Measurements from ENCODE around the gene RSPO4.
"Not testable (repeated sequence)": the region's sequence is repeated elsewhere in the genome, so short reads cannot be mapped to it uniquely, and the experiment has no call there.

RSPO4 gene

DNA sequence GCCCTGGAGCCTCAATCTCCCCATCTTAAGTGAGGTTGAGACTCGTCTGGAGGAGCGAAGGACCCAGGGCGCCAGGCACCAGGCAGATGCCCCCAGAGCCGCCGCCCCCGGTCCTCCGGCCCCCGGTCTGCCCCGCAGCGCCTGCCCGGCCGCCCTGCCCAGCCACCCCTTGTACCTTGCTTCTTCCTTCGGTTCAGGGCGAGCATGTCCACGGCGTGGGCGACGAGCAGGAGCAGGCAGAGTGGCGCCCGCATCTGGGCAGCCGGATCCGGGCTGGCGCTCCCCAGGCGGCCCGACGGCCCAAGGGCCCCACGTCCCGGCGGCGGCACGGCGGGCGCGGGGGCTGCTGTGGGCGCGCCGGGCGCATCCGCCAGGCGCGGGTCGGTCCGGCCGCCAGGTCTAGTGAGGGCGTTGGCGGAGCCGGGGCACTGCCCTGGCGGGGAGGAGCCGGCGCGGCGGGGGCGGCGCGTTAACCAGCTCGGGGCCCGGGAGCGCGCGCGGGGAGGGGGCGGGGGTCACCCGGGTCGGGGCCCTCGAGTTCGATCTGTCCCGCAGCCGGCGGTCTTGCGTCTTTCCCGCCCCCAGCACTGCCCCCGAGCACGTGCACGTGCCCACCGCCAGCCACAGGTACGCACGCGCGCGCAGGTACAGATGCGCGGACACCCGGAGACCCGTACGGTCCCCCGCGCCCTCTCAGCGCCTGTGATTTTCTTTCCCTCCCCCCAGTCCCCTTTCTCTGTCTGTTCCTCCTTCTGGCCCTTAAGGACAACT is at the start of gene RSPO4:
RSPO4 (minus strand) TSS at position 401 of the 771 bp plus-strand sequence; CDS start at position 254, 147 bp downstream.
- no peak for DNase-seq (ENCODE audit: low read depth)

DNA sequence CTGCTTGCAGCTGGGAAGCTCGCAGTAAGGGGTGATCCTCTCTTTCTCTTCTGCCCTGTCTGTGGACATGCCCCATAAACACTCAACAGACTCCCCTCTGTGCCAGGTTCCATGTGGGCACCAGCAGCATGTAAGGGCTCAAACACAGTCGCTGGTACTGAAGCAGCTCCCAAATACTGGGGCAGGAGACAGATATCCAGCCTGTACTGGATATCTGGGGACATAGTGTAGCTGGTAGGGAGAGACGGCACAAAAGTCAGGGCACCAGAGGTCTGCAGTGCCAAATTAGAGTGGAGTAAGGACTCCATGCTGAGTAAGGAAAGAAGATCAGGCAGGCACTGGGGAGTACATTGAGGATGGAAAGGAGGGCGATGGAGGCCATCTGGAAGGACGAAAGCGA is 48.3 kb upstream of the RSPO4 start:
- no peak for DNase-seq (ENCODE audit: low read depth)

DNA sequence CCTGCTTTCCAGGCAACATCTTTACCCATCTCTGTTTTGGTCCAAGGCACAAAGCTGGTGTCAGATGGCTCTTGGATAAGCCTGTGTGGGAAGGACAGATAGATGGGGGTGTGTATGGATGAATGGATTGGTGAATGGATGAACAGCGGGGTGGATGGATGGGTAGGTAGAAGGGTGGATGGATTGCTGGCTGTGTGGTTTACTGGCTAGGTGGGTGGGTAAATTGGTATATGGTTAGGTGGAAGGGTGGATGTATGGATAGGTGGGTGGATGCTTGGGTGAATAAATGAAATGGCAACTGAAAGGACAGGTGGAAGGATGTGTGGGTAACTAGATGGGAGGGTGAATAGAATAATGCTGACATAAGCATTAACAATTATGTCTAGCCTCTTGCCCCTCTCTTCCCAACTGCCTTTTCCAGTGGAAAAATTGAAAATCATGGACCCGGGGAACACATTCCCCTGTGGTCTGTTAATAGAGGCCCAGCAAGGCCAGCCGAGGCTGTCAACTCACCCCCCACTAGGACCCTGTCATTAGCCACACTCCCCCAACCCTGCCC is 43.8 kb upstream of the RSPO4 start:
- no peak for DNase-seq (ENCODE audit: low read depth)

DNA sequence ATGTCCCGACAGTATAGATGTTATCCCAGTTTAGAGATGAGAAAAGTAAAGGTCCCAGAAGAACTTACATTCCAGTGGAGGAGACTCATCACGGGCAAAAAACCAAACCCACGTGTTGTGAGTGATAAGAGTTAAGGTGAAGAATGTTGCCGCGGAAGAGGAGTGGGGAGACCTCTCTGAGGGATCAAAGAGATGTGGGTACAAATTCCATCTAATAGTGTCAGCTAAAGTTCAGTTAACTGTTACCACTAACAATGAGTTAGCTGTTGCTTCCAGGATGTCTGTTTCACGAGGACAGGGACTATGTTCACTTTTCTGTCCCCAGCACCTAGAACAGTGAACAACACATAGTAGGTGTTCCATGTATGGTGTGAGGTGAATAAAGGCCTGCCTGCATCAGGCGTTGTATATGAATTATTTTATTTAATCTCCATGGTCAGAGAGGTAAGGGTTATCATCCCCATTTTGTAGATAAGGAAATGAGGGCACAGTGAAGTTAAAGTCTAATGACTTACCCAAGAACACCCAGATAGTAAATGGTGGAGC is 39.8 kb upstream of the RSPO4 start:
- DNase-seq (ENCODE audit: low read depth) = no peak

DNA sequence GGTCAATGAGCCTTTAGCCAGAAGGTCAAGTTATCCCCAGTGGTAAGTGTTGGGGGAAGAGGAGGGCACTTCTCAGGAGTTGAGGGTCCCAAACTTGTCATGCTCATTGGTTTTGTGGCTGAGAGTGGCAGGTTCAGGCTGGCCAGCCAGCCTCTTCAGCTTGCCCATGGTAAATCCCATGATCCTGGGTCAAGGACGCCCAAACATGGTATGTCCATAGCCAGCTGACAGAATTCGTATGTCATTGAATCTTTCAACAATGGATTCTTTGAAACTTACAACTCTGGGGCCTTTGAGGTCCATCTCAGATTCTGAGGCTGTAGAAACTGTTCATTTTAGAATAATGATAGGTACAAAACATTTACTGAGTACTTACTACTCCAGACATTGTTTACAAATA is 36.1 kb upstream of the RSPO4 start:
- no peak for DNase-seq (ENCODE audit: low read depth)

DNA sequence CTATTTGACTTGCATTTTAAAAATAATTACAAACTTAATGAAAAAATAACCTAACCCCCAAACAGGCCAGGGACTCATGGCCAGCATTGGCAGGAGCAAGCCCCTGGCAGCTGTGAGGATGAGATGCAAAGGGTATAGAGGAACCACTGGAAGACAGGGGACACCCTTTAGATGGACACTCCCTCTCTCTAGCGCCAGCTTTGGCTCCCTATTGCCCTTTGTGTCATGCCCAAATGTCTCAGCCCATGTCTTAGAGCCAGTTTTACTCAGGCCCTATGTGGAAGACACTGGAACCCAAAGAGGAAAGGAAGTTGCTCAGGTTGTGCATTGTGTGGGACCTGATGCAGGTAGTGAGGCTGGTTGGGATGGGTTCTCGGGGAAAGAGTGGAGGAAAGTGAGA is 34.9 kb upstream of the RSPO4 start:
- no peak for DNase-seq (ENCODE audit: low read depth)

DNA sequence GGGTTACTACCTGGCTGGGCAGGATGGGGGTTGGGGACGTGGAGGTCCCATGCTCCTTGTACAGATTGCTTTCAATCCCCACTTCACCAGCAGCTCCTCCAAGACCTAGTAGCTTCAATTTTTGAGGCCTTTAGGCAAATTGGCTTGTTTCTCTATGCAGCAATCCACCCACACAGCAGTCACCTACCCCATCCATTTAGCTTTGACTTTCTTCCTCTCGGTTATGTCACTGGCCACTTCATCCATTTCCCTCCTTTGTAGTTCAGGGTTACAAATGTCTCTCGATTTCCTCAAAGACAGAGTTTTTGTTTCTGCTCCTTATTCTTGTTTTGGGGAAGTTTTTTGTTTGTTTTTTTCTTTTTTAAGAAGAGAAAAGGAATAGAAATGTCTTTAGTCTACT is 33.4 kb upstream of the RSPO4 start:
- no peak for DNase-seq (ENCODE audit: low read depth)

DNA sequence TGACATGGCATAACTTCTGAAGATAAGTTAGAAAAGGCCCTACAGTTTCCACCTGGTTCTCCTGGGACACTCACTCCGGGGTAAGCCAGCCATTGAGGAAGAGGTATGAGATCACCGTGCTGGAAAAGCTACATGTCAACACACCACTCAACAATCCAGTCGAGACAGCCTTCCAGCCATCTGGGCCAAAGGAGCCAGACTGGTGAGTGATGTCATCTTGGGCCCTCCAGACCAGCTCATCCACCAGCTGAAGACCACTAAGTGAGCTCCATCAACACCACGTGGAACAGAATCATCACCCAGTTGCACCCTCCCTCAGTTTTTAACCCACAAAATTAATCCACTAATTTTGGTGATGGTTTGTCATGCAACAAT is 32.3 kb upstream of the RSPO4 start:
- no peak for DNase-seq (ENCODE audit: low read depth)

DNA sequence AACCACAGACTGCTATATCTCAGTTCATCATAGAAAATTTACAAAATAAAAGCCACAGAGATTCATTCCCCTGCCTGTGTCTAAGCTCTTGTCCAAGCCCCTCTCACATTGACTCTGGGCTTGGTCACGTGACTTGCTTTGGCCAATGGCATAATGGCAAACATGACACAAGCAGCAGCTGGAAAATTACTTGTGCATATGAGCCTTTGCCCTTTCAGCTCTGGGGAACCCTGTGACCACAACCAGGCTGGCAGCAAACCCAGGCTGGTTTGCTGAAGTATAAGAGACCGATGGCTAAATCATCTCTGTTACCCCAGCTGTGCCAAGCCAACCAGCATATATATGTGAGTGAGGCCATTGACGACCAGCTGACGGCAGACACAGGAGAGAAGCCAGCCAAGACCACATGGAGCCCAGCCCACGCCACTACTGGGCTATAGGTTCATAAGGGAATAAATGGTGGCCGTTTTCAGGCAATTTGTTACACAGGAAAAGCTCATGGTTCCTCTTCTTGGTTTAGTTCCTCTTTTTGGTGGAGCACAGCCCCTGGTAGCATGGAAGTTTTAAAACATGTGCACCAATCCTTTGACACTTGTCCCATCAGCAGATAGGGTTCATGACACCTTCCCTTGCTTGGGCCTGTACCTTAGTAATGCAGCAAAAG is 31.8 kb upstream of the RSPO4 start:
- DNase-seq (ENCODE audit: low read depth) = no peak

DNA sequence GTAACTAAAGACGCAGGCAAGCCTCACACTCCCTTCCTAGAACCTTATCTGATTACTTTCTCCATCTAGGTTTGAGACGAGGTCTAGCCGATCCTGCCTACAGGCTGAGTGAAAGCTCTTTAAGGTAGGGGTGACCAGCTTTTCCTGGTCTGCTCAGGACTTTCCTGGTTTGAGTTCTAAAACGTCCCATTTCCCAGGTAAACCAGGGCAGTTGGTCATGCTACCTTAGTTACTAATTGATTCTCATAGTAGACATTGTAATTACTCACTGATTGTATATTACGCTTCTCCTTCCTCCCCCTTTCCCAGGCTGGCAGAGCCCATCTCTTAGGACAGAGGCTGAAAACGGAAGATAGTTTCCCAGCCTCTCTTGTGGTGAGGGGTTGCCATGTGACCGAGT is 27.9 kb upstream of the RSPO4 start:
- no peak for DNase-seq (ENCODE audit: low read depth)

DNA sequence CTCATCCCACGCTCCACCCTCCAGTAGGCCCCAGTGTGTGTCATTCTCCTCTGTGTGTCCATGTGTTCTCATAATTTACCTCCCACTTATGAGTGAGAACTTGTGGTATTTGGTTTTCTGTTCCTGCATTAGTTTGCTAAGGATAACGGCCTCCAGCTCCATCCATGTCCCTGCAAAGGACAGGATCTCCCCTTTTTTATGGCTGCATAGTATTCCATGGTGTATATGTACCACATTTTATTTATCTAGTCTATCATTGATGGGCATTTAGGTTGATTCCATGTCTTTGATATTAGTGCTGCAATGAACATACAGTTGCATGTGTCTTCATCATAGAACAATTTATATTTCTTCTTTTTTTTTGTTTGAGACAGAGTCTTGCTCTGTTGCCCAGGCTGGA is 24.1 kb upstream of the RSPO4 start:
- DNase-seq (ENCODE audit: low read depth) = not testable (repeated sequence)

DNA sequence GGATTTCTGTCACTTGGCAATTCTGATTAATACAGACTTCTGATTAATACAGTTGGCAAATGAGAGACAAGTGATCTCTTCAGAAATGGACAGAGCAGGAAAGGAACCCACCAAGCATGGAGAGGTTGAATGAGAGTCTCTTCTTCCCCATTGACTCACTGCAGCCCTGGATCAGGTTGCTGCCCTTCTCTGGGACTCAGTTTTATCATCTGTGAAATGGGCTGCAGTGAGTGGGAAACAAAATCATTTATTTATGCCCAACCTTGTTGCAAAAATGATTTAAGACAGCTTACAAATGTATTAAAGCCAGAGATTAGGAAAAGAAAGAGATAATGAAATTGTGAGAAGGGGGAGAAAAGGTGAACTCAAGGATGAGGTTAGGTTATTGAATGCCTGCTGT is 20.8 kb upstream of the RSPO4 start:
- DNase-seq (ENCODE audit: low read depth) = no peak

DNA sequence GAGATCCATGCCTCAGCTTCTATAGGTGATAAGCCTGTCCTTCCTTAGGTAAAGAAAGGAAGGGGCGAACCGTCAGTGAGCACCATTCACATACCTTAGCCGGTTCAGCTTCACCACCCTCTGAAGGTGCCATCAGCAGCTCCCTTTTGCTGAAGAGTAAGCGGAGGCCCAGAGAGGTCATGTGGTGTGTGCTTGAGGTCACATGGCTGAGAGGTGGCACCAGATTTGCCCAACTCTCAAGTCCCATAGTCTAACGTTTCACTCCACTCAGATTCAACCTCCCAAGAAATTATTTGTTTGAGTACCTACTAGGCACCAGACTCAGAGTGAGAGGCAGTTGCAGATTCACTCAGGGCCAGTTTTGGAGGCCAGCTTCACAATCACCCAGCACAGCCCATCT is 18.5 kb upstream of the RSPO4 start:
- DNase-seq (ENCODE audit: low read depth) = no peak

DNA sequence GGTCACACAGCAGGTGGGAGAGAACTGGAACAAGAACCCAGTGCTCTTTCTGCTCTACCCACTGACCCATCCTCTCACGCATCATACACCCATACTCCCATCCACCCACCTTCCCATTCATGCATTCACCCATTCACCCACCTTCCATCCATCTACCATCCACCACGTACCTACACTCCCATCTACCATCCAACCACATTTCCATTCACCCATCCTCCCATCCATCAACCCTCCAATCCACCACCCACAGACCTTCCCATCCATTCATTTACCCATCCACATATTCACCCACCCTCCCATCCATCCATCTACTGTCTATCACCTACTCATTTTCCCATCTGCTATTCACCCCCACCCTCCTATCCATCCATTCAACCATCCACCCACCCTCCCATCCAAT is 17.2 kb upstream of the RSPO4 start:
- DNase-seq (ENCODE audit: low read depth) = no peak

DNA sequence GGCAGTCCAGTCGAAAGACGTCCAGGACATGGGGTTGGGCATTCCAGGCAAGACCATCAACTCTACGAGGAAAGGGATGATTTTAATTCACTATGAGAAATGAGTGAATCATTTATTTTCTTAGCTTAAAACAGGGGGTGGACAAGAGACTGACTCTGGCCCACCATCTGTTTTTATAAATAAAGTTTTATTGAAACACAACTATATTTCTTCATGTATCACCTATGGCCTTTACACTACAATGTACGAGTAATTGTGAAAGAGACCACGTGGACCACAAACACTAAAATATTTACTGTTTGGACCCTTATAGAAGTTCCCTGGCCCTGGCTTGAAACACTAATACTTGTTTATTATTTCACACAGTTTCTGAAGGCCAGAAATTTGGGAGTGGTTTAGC is 15.6 kb upstream of the RSPO4 start:
- DNase-seq (ENCODE audit: low read depth) = no peak

DNA sequence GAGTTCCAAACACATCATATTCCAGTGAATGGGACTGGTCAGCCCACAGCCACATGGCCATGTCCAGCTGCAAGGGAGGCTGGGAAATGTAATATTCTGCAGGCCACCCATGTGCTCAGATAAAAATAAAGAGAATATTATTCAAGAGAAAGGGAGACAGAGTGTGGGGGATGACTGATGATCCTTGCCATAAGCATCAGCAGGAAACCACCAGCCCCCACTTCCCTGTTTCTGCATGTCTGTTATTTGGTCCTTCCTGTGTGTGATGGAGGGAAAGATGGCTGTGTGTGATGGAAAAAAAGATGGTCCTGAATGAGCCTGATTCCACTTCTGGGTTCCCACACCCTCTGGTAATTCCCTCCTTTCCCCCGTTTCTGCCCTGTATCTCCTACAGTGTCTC is 13.1 kb upstream of the RSPO4 start:
- DNase-seq (ENCODE audit: low read depth) = no peak

DNA sequence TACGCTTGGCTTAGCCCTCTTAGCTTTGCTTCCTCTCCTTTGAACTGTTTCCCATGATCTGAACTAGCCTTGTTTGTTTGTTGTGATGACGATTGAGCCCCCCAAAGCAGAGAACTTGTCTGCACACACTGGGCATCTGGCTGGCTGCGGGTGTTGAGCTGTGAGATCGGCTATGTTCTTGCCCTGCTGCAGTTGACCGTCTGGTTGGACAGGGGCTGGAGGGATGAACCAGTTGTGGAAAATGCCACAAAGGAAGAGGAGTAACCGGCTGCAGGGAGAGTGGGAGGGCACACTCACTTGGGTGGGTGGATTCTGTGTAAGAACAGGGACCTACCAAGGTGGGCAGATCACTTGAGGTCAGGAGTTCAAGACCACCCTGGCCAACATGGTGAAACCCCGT is 12.4 kb upstream of the RSPO4 start:
- DNase-seq (ENCODE audit: low read depth) = no peak

DNA sequence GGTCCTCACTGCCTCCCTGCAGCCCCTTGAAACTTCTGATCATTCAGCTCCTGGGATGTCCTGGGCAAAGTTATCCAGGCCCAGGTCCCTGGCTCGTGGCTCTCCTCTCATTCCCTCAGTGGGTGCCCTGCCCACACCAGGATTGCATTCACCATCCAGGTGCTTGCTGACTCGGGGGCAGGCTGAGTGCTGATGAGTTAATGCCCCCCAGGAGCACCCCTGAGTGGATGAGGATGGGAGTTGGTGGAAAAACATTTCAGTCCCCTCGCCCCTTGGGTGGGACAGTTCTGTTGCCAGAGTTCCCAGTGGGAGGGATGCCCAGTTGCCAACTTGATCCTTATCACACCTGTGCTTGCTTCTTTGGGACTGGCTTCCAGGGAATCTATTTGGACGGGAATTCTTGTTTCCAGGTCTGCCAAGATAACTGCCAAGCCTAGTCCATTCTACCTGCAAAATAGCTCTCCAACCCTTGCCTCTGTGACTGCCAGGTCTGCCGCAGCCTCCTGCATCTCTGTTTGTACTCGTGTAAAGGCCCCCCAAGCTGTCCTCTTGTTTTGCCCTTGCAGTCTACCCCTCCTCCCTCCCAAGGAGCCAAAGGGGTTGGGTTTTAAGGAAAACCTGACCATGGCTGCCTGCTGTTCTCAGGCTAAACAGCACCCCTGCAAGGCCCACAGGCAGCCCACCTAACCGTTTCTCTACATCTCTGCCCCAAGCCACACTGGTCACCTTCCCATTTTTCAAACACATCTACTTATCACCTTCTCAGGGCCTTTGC is 11.6 kb upstream of the RSPO4 start:
- no peak for DNase-seq (ENCODE audit: low read depth)

DNA sequence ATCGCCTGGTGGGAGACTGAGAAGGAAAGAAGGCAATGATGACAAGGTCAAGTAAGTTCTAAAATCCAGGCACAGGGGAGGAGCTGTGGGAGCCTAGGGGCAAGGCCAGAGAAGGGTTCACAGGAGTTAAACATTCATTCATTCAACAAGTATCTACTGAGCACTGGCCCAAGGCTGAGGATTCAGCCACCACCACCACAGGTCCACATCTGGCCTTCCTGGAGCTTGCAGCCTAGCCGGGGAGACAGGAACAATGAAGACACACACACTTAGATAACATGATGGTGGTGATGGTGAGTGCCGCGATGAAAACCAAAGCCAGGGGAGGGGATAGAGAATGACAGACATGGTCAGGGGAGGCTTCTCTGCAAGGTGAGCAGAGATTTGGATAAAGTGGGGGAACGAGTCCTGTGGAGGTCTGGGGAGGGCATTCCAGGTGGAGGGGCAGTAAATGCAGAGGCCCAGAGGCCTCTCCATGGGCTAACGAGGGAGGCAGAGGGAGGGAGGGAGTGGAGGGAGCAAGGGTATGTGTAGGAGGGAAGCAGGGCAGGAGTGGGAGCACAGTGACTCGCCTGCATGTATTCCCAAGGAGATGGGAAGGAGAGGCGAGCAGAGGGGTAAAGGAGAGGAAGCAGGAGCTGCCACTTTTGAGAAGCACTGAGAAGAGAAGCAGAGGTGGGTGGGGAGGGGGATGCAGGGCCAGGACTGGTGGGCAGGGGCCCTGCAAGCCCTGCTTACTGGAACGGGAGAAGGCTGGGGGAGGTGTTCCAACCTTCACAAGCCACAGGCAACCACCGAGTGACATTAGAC is 10.5 kb upstream of the RSPO4 start:
- no peak for DNase-seq (ENCODE audit: low read depth)

DNA sequence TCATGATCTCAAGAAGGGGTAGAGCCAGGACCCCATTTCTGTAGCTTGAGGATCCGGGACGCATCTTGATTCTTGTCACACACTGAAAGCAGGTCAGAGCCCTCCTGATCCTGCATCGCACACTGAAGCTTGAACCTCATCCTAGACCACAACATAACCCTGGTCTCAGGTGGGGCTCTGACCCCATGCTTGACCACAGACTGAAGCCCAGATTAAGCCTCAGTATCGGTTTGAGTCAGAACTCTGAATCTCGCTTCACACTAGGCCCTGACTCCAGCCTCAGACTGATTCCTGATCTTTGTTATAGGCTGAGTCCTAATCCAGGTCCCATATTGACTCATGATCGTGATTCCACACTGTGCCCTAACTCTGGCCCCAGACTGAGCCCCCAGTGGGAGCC is 8.5 kb upstream of the RSPO4 start:
- DNase-seq (ENCODE audit: low read depth) = no peak

DNA sequence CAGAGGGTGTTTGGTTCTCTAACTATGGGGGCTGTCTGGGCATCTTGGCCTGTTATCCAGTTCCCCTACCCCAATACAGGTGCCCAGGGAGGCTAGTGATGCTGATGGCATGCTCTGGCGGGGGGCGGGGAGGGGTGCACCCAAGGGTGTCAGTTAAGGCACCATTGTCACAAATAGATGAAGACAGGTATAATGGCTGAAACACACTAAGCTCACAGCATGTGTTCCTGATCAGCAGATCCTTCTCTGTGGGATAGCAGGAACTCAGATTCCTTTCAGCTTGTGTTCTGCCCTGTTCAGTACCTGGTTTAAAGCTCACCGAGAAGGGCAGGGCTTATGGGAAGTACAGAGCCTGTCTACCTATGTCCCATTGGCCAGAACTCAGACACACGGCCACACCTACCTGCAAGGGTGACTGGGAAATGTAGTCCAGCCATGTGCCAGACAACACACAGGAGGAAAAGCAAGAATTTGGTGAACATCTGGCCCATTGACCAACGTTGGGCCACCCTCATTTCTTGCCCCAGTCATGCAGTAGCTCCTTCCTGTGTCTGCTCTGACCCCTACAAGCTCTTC is 3.4 kb upstream of the RSPO4 start:
- DNase-seq (ENCODE audit: low read depth) = no peak

All from activated T-cell treated with anti-CD3 and anti-CD28 coated beads for 1 hour (primary cell).